ENCODE measurements around the gene TALDO1.
"Not testable (repeated sequence)": the region's sequence is repeated elsewhere in the genome, so short reads cannot be mapped to it uniquely, and the experiment has no call there.

The TALDO1 gene

GRCh38 chr11:737899-738298 is 9.4 kb upstream of the TALDO1 start:
- not testable (repeated sequence) for DNase-seq

DNA sequence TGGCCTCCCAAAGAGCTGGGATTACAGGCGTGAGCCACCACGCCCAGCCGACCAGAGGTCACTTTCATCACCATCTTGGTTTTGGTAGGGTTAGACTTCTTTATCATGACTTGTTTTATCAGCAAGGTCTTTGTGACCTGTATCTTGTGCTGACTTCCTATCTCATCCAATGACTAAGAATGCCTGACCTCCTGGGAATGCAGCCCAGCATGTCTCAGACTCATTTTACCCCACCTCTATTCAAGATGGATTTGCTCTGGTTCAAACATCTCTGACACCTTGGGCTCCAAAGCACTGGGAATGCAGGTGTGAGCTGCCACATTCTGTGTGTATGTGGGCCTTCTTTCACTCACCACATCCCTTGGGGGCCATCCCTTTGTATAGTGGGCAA is 5.1 kb upstream of the TALDO1 start:
- no peak for DNase-seq

DNA sequence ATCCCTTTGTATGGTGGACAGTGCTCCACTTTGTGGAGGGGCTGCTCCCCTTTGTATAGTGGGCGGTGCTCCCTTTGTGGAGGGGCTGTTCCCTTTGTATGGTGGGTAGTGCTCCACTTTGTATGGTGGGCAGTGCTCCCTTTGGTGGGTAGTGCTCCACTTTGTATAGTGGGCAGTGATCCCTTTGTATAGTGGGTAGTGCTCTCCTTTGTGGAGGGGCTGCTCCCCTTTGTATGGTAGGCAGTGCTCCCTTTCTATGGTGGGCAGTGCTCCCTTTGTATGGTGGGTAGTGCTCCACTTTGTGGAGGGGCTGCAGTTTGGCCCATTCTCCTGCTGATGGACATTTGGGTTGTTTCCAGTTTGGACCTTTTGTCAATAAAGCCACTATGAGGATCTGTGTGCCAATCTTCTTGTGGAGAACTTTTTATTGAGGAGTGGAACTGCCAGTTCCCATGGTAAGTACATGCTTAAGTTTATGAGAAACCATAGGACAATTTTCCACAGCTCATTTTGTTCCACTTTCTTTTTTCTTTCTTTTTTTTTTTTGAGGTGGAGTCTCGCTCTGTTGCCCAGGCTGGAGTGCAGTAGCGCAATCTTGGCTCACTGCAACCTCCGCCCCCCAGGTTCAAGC is 4.6 kb upstream of the TALDO1 start:
- DNase-seq, result no peak

DNA sequence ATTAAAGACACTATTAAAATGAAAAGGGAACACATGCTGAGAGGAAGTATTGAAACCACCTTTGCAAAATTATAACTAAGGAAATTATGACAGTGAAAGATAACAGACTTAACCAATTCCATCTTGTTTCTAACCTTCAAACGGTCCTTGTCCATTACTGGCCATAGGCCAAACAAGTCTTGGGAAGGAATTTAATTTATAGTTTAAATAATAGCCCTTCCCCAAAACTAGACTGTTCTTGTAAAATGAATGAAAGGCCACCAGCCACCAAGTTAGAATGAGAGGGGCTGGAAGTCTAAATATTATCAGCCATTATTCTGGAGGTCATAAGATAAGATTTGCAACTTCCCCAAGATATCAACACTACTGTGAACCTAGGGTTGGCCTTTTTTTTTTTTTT is 1.8 kb upstream of the TALDO1 start:
- DNase-seq, result peak; percentile 21

GRCh38 chr11:746289-747157 is 741 bp upstream of the TALDO1 start:
- DNase-seq, result no peak

- peak; percentile 68 for DNase-seq
Measured at GRCh38 chr11:748007-748359, 719 bp downstream of the TALDO1 start.

- DNase-seq, result no peak
Measured at GRCh38 chr11:749731-750130, 2.5 kb downstream of the TALDO1 start.

DNA sequence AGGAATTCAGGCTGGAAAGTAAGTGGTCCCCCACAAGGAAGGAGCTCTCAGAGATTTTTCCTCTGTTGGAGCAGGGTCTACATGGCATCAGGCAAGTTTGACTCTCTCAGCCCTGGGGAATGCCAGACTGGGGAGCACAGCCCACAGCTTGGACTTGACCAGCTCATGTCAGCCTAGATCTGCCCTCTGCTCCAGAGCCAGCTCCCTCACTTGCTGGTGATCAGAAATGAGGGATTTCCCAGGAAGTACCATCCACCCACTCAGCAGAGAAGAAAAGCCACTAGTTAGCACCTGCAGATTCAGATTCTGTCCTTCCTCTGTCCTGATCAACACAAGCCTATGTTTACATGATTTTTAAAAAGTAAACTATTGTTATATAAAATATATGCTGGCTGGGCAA is 13.0 kb downstream of the TALDO1 start:
- DNase-seq, result no peak

GRCh38 chr11:761526-762108 is 14.4 kb downstream of the TALDO1 start:
- no peak for DNase-seq

- DNase-seq, result no peak
Measured at GRCh38 chr11:762421-763072, 15.3 kb downstream of the TALDO1 start.

DNA sequence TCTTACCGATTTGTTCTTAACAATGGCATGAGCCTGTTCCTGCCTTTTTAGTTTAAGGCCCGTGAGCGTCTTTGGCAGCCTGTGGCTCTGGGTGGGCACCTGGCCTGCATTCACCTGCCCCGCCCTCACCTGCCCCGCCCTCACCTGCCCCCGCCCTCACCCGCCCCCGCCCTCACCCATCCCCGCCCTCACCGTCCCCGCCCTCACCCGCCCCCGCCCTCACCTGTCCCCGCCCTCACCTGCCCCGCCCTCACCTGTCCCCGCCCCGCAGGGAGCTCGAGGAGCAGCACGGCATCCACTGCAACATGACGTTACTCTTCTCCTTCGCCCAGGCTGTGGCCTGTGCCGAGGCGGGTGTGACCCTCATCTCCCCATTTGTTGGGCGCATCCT is 15.8 kb downstream of the TALDO1 start:
- DNase-seq, result no peak

GRCh38 chr11:763549-764321 is 16.5 kb downstream of the TALDO1 start:
- DNase-seq, result no peak

DNA sequence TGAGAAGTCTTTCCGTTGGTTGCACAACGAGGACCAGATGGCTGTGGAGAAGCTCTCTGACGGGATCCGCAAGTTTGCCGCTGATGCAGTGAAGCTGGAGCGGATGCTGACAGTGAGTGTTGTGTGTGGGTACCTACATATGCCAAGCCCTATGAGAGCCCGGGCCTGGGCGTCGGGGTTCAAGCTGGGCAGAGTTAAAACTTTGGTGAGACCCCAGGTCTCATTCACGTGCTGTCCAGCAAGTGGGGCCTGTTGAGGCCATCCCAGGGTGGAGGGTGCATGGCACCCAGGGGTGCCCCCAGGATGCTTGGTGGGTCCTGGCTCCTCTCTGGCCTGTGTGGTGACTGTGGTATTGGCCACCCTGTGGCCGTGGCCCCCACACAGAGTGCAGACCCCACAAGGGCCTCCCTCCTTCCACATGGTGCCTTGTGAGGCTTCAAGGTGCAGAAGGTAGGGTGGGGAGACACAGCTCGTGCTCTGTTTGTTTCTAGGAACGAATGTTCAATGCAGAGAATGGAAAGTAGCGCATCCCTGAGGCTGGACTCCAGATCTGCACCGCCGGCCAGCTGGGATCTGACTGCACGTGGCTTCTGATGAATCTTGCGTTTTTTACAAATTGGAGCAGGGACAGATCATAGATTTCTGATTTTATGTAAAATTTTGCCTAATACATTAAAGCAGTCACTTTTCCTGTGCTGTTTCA is 17.2 kb downstream of the TALDO1 start:
- DNase-seq, result no peak

DNA sequence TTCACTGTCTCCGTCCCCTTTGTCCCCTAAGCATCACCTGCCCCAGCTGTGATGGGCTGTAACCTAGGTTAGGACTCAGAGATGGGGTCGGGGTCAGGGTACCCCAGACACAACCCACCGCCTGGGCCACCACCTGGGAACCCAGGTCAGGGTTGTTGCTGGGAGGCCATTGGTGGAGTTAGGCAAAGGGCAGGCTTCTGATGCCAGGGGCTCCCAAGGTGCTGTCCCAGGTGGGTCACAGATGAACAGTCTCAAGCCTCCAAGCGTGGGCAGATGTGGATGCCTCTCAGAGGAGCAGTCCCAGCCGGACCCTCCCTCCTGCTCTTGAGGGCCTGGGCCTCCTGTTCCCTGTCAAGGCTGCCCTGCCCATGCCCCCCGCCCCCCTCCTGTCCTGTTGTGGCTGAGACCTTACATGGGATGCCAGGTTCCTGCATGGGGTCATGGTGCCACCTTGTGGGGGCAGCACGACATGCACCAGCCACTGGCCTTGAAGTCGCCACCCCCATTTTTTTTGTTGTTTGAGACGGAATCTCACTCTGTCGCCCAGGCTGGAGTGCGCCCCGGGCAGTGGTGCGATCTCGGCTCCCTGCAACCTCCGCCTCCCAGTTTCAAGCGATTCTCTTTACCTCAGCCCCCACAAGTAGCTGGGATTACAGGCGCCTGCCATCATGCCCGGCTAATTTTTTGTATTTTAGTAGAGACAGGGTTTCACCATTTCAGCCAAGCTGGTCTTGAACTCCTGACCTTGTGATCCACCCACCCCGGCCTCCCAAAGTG is 17.9 kb downstream of the TALDO1 start:
- peak; percentile 53 for DNase-seq

GRCh38 chr11:765802-766091 is 18.5 kb downstream of the TALDO1 start:
- DNase-seq, result no peak

GRCh38 chr11:766106-766935 is 19.1 kb downstream of the TALDO1 start:
- no peak for DNase-seq

GRCh38 chr11:766936-767210 is 19.6 kb downstream of the TALDO1 start:
- DNase-seq, result no peak

GRCh38 chr11:767238-767637 is 20.0 kb downstream of the TALDO1 start:
- DNase-seq, result no peak

- no peak for DNase-seq
Measured at GRCh38 chr11:769887-770641, 22.8 kb downstream of the TALDO1 start.
